ENCODE results near the gene PADI1. TPM values are rescaled to one million over a fixed set of nuclear protein-coding genes. Genes with fewer than 3 reads are reported as not detected.

PADI1 gene
- total RNA-seq, 6 experiments from 2014 or later: 0.44 to 1.4 (median 0.92) TPM; not detected in 2

DNA sequence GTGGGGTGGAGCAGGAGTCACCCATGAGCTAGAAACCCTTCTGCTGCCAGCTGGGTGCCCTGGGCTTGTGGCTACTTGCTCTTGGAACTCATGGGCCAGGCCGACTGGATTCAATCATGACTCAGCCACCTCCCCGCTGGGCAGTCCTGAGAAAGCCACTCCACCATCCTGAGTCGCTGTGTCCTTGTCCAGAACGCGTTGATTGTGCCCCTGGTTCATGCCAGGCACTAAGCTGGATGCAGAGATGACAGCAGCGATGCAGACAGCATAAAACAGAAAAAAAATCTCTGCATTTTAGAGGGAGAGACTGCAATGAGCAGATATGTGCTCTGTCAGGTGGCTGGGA lies 10.6 kb downstream of the PADI1 start:
- DNase-seq: no peak

DNA sequence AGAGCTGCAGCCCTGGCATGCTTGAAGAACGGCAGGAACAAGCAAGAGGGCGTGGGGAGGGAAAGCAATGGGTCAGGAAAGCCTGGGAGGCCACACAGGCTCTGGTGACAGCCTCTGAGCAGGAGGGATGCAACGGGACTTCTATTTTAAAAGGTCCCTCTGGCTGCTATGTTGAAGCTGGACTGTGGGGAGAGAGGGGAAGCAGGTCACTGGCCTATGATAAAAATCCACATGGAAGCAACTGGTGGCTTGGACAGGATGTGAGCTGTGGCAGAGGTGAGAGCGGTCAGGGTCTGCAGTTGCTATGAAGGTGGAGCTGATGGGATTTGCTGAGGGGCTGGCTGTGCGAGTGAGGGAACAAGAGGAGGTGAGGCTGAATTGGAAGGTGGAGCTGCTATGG lies 11.2 kb downstream of the PADI1 start:
- H3K27ac ChIP-seq: no peak overlapping the region
- 40% methylated on average over 5 of the region's 5 CpGs for WGBS (ENCODE audit: insufficient coverage, low coverage, low lambda C conversion rate, missing lambda C conversion rate)
- no peaks in the 10 kb centered on the region for H3K4me1 ChIP-seq
- no peaks in the 10 kb centered on the region for H3K27me3 ChIP-seq
- no peak overlapping the region for H3K4me3 ChIP-seq
- TF ChIP-seq, protein P1, sequence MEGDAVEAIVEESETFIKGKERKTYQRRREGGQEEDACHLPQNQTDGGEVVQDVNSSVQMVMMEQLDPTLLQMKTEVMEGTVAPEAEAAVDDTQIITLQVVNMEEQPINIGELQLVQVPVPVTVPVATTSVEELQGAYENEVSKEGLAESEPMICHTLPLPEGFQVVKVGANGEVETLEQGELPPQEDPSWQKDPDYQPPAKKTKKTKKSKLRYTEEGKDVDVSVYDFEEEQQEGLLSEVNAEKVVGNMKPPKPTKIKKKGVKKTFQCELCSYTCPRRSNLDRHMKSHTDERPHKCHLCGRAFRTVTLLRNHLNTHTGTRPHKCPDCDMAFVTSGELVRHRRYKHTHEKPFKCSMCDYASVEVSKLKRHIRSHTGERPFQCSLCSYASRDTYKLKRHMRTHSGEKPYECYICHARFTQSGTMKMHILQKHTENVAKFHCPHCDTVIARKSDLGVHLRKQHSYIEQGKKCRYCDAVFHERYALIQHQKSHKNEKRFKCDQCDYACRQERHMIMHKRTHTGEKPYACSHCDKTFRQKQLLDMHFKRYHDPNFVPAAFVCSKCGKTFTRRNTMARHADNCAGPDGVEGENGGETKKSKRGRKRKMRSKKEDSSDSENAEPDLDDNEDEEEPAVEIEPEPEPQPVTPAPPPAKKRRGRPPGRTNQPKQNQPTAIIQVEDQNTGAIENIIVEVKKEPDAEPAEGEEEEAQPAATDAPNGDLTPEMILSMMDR (IDR thresholded peaks at IDR 0.05): no peak
- TF ChIP-seq POLR2A (IDR thresholded peaks at IDR 0.05): no peak
- no peaks in the 10 kb centered on the region for H3K36me3 ChIP-seq
- intact Hi-C loops (cut with DNase I): no loop called here
- H3K9me3 ChIP-seq: no peaks in the 10 kb centered on the region
- ATAC-seq (no peak), DNase-seq (no peak)

More for the DNA sequence above, 10.6 kb downstream of the PADI1 start:
- no peaks in the 10 kb centered on the region for H3K36me3 ChIP-seq
- intact Hi-C loops (cut with DNase I): no loop called here
- ATAC-seq: no peak
- WGBS (ENCODE audit: insufficient coverage, low coverage, low lambda C conversion rate, missing lambda C conversion rate): 78% methylated on average over 4 of the region's 6 CpGs
- no peak for TF ChIP-seq POLR2A (IDR thresholded peaks at IDR 0.05)
- TF ChIP-seq, protein P1 (IDR thresholded peaks at IDR 0.05): no peak
- no peak overlapping the region for H3K27ac ChIP-seq
- no peaks in the 10 kb centered on the region for H3K4me1 ChIP-seq
- H3K4me3 ChIP-seq: no peak overlapping the region
- H3K27me3 ChIP-seq: no peaks in the 10 kb centered on the region
- no peaks in the 10 kb centered on the region for H3K9me3 ChIP-seq

DNA sequence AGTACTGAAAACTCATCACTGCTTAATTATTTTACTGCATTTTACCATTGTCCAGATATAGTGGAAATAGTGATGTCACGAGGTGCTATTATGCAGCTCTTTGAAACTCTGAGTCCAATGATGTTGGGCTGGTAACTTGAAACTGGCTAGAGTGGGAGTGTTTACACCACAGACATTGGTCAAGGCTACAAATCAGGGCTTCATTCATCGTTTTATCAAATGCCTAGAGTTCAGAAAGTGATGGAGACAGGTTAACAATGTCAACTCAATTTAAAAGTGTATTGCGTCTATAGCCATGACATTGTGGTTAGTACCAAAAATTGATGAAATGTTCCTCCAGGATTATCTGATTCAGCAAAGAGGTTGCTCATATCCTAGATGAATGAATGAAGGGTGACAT lies 12.7 kb downstream of the PADI1 start:
- DNase-seq (no peak), ATAC-seq (no peak)
- WGBS (ENCODE audit: insufficient coverage, low coverage, low lambda C conversion rate, missing lambda C conversion rate): 68% methylated on average over 3 of the region's 3 CpGs
- no peaks in the 10 kb centered on the region for H3K36me3 ChIP-seq
- no peaks in the 10 kb centered on the region for H3K27me3 ChIP-seq
- intact Hi-C loops (cut with DNase I): no loop called here
- no peaks in the 10 kb centered on the region for H3K9me3 ChIP-seq
- no peaks in the 10 kb centered on the region for H3K4me1 ChIP-seq
- TF ChIP-seq, protein P1 (IDR thresholded peaks at IDR 0.05): no peak
- TF ChIP-seq POLR2A (IDR thresholded peaks at IDR 0.05): no peak
- no peak overlapping the region for H3K27ac ChIP-seq
- H3K4me3 ChIP-seq: no peak overlapping the region

DNA sequence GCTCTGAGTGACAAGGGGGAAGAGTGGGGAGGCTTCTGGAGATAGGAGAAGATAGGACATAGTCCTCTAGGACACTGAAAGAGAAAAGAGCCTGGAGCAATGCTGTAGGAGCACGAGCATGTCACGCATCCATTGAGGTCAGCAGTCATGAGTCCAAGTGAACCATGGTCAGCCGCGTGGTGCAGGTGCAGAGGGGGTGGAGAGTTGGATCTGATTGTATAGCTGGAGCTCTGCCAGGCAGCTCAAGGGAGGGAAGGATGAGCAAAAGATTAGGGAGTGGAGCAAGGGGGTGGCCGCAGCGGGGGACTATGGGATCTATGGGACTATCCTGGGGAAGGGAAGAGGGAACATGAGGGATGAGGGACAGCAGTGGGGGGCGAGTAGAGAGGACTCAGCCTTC lies 14.0 kb downstream of the PADI1 start:
- intact Hi-C loops (cut with DNase I): no loop called here
- WGBS (ENCODE audit: insufficient coverage, low coverage, low lambda C conversion rate, missing lambda C conversion rate): 45% methylated on average over 7 of the region's 7 CpGs

More for the DNA sequence above, 14.0 kb downstream of the PADI1 start:
- Histone ChIP-seq H3K27me3 (no peaks in the 10 kb centered on the region), H3K9me3 (no peaks in the 10 kb centered on the region), H3K27ac (no peak overlapping the region), H3K4me3 (no peak overlapping the region), H3K36me3 (no peaks in the 10 kb centered on the region), H3K4me1 (no peaks in the 10 kb centered on the region)
- ATAC-seq: peak in 3 of 4 donors; percentile 37 to 65 (median 57)
- no peak for TF ChIP-seq POLR2A (IDR thresholded peaks at IDR 0.05)
- TF ChIP-seq, protein P1 (IDR thresholded peaks at IDR 0.05): no peak
- peak in 1 of 3 donors; percentile 46 for DNase-seq
